Nucleus accumbens (tissue), 56 donors: Measurements from ENCODE around the gene SH3BP1.
A peak's percentile ranks its signal among the peaks of the same experiment; 100 is the strongest.

Experiments used
- DNase-seq, 56 donors: peaks; one replicate each; lab custom pipeline; 2025; lab: John Stamatoyannopoulos, UW

Gene SH3BP1

GRCh38 chr22:37696657-37697537, 57.4 kb downstream of the SH3BP1 start, which contains the start of gene TRIOBP:
TRIOBP (plus strand) TSS chr22:37697048; CDS start chr22:37701366, 4,318 bp downstream.
- DNase-seq, result peak in 54 of 56 donors; percentile 5 to 91 (median 66)

DNA sequence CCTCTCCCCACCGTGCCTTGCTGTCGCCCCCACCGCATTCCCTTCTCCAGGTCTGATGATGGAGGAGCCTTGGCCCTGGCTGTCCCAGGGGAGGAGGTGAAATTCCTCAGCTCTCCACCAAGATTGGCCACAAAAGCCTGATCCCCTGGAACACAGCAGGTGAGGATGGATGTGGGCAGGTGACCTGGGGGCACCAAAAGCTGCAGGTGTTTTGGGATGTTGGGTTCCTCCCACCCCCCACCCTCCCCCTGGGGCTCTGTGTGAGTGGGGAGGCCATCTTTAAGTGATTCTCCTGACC, 58.0 kb downstream of the SH3BP1 start:
- no peak for DNase-seq

DNA sequence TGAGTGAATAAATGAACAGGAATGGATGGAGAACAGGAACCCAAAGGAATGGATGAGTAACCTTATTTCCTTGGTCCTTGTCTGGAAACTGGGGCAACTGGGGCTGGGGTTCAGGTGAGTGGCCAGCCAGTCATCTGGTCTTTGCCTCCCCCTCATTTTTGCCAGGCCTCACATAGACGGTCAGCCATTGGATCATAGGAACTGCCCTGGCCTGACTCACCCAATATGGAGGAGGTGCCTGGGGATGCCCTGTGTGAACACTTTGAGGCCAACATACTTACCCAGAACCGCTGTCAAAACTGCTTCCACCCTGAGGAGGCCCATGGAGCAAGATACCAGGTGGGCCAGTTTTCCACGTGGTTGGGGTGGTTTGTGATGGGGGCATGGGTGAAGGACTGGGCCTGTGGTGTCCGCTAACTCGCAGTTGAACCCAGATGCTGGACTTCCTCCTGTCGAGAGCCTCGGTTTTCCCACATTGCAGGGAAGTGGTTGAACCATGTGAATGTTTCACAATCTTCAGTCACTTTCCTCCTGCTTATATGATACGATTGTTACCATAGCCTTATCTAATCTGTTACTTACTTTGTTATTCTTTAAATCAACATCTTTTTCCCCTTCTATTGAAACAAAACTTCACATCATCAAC, 61.8 kb downstream of the SH3BP1 start:
- DNase-seq, result peak in 5 of 56 donors; percentile 6 to 13 (median 6)

DNA sequence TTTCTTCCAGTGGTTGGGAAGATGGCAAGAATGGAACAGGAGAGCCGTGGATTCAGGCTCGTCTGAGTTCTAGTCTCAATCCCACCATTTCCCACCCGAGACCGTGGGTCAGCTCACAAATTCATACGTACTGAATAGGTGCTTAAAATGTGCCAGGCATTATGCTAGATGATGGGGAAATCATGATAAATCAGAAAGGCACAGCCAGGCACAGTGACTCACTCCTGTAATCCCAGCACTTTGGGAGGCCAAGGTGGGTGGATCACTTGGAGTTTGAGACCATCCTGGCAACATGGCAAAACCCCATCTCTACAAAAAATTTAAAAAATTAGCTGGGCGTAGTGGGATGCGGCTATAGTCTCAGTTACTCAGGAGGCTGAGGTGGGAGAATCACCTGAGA, 64.4 kb downstream of the SH3BP1 start:
- DNase-seq, result no peak

DNA sequence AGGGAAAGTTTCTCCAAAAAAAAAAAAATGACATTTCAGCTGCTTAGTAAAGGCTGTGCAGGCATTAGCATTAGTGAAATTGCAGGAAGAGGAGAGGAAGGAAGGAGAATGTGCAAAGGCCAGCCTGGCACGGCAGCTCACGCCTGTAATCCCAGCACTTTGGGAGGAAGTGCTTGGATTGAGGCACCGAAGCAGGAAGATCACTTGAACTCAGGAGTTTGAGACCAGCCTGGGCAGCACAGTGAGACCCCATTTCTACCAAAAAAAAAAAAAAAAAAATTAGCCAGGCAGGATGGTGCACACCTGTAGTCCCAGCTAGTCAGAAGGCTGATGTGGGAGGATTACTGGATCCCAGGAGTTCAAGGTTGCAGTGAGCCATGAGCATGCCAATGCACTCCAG, 65.2 kb downstream of the SH3BP1 start:
- DNase-seq, result no peak

DNA sequence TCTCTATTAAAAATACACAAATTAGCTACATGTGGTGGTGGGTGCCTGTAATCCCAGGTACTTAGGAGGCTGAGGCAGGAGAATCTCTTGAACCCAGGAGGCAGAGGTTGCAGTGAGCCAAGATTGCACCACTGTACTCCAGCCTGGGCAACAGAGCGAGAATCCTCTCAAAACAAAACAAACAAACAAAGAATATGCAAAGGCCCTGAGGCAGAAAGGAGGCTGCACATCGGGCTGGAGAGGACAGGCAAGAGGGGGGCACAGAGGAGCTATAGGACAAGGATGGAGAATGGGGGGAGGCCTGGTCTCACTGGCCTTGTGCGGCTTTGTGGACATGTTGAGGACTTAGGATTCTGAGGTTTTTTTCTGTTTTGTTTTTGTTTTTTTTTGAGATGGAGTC, 65.7 kb downstream of the SH3BP1 start:
- no peak for DNase-seq
